Measurements from ENCODE around the gene USP21. TPM values are rescaled to one million over a fixed set of nuclear protein-coding genes. Genes with fewer than 3 reads are reported as not detected.

The USP21 gene
- total RNA-seq, 1 experiment from 2014 or later = 24.6 TPM

GRCh38 chr1:161171191-161171590, 11.9 kb downstream of the USP21 start:
- DNase-seq (ENCODE audit: low spot score) = no peak

- DNase-seq (ENCODE audit: low spot score) = no peak
These were observed 12.4 kb downstream of the USP21 start for GRCh38 chr1:161171696-161172095.

- no peak for DNase-seq (ENCODE audit: low spot score)
These were observed 13.0 kb downstream of the USP21 start for GRCh38 chr1:161172349-161172748.

- DNase-seq (ENCODE audit: low spot score) = no peak
These were observed 13.6 kb downstream of the USP21 start for GRCh38 chr1:161172776-161173376.

- no peak for DNase-seq (ENCODE audit: low spot score)
These were observed 14.4 kb downstream of the USP21 start for GRCh38 chr1:161173711-161174110.

GRCh38 chr1:161174911-161175310, 15.6 kb downstream of the USP21 start:
- no peak for DNase-seq (ENCODE audit: low spot score)

GRCh38 chr1:161175771-161176453, 16.6 kb downstream of the USP21 start:
- no peak for DNase-seq (ENCODE audit: low spot score)

GRCh38 chr1:161176468-161177111, 17.3 kb downstream of the USP21 start:
- DNase-seq (ENCODE audit: low spot score) = no peak

GRCh38 chr1:161177112-161177935, 18.0 kb downstream of the USP21 start, which contains the start of gene B4GALT3:
Gene B4GALT3, minus strand, starts transcription at chr1:161177507. Its CDS starts 1,447 bp downstream, at chr1:161176060.
- peak; percentile 83 for DNase-seq (ENCODE audit: low spot score)

- DNase-seq (ENCODE audit: low spot score) = no peak
These were observed 18.6 kb downstream of the USP21 start for GRCh38 chr1:161177936-161178244.

GRCh38 chr1:161179698-161180097, 20.4 kb downstream of the USP21 start:
- no peak for DNase-seq (ENCODE audit: low spot score)

- no peak for DNase-seq (ENCODE audit: low spot score)
These were observed 21.3 kb downstream of the USP21 start for GRCh38 chr1:161180639-161181038.

GRCh38 chr1:161182214-161182613, 22.9 kb downstream of the USP21 start:
- DNase-seq (ENCODE audit: low spot score) = no peak

- DNase-seq (ENCODE audit: low spot score) = no peak
These were observed 26.0 kb downstream of the USP21 start for GRCh38 chr1:161185282-161185682.

GRCh38 chr1:161185732-161186311, 26.5 kb downstream of the USP21 start:
- no peak for DNase-seq (ENCODE audit: low spot score)

- DNase-seq (ENCODE audit: low spot score) = no peak
These were observed 28.0 kb downstream of the USP21 start for GRCh38 chr1:161187311-161187710.

GRCh38 chr1:161188381-161188780, 29.1 kb downstream of the USP21 start:
- no peak for DNase-seq (ENCODE audit: low spot score)

- DNase-seq (ENCODE audit: low spot score) = no peak
These were observed 29.7 kb downstream of the USP21 start for GRCh38 chr1:161189036-161189435.

GRCh38 chr1:161190962-161191521, 31.7 kb downstream of the USP21 start:
- no peak for DNase-seq (ENCODE audit: low spot score)

GRCh38 chr1:161191971-161192370, 32.7 kb downstream of the USP21 start:
- no peak for DNase-seq (ENCODE audit: low spot score)
